ENCODE results near the gene PAK4. TPM values are rescaled to one million over a fixed set of nuclear protein-coding genes. Genes with fewer than 3 reads are reported as not detected.

Gene PAK4
- total and polyA plus RNA-seq, 12 donors: 7.2 to 61.0 (median 23.8) TPM

DNA sequence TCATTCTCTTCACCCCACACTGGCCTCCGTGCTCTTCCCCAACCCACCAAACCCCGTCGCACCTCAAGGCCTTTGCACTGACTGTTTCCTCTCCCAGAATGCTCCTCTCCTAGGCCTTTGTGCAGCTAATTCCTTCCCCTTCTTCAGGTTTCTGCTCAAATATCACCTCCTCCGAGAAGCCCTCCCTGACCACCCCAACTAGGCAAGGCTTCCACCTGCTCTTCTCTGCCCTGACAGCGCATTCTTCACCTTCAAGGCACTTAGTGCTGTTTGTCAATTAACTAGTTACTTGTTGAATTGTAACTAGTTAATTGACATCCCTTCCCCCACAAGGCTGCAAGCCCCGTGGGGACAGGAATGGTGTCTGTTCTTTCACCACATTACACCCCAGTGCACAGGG lies 63.4 kb downstream of the PAK4 start:
- DNase-seq: no peak
- WGBS, 4 donors: 50 to 60% (median 55%) methylated on average over 6 of the region's 6 CpGs
- Histone ChIP-seq H3K36me3 (replicated peaks in 1 of 2) (no peaks in the 10 kb centered on the region), H3K4me3 (no peak overlapping the region), H3K4me1 (replicated peaks in 1 of 2) (no peaks in the 10 kb centered on the region), H3K27ac (no peak overlapping the region), H3K27me3 (no peaks in the 10 kb centered on the region), H3K9me3 (replicated peaks in 1 of 3) (no peaks in the 10 kb centered on the region)
- TF ChIP-seq, protein P1, sequence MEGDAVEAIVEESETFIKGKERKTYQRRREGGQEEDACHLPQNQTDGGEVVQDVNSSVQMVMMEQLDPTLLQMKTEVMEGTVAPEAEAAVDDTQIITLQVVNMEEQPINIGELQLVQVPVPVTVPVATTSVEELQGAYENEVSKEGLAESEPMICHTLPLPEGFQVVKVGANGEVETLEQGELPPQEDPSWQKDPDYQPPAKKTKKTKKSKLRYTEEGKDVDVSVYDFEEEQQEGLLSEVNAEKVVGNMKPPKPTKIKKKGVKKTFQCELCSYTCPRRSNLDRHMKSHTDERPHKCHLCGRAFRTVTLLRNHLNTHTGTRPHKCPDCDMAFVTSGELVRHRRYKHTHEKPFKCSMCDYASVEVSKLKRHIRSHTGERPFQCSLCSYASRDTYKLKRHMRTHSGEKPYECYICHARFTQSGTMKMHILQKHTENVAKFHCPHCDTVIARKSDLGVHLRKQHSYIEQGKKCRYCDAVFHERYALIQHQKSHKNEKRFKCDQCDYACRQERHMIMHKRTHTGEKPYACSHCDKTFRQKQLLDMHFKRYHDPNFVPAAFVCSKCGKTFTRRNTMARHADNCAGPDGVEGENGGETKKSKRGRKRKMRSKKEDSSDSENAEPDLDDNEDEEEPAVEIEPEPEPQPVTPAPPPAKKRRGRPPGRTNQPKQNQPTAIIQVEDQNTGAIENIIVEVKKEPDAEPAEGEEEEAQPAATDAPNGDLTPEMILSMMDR (IDR thresholded peaks at IDR 0.05): no peak
- TF ChIP-seq POLR2A (IDR thresholded peaks at IDR 0.05): no peak
- intact Hi-C loops (cut with DNase I): loop anchor here (5.0 kb wide), 2 partner anchors 62 to 67 kb away; partner anchors contain the start of gene PAK4 (in 1 of the 2)

DNA sequence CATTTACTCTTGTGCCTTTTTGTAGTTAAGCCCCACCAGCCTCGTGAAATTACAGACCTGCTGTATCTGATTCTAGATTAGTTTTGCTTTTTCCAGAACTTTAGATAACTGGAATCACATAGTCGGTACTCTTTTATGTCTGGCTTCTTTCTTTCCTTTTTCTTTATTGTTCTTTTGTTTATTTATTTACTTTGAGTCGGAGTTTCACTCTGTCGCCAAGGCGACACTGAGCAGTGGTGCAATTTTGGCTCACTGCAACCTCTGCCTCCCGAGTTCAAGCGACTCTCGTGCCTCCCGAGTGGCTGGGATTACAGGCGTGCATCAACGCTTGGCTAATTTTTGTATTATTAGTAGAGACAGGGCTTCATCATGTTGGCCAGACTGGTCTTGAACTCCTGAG lies 65.2 kb downstream of the PAK4 start:
- no peak for DNase-seq
- Histone ChIP-seq H3K27ac (no peak overlapping the region), H3K27me3 (peaks cover 5% of the 10 kb centered on the region), H3K9me3 (replicated peaks in 1 of 3) (no peaks in the 10 kb centered on the region), H3K4me3 (no peak overlapping the region), H3K36me3 (replicated peaks in 1 of 2) (no peaks in the 10 kb centered on the region), H3K4me1 (replicated peaks in 1 of 2) (no peaks in the 10 kb centered on the region)
- 62 to 72% (median 69%) methylated on average over 11 of the region's 11 CpGs for WGBS, 4 donors
- TF ChIP-seq, protein P1 (IDR thresholded peaks at IDR 0.05): no peak
- no peak for TF ChIP-seq POLR2A (IDR thresholded peaks at IDR 0.05)
- intact Hi-C loops (cut with DNase I): no loop called here

DNA sequence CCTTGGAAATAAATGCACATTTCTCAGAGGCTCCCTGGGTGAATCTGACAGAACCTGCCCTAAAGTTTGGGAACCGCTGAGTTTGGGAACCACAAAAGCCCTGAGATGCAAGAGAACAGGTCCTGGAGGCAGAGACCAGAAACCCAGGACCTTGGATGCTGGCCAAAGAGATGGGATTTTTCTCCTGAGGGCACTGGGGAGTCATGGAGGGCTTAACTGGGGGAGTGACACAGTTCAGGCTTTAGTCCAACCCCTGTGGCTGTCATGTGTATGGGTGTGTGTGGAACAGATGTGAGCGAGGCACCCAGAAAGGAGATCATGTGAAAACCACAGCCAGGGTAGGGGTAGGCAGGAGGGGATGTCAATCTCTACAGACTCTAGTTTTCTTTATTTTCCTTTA lies 67.3 kb downstream of the PAK4 start:
- TF ChIP-seq, protein P1 (IDR thresholded peaks at IDR 0.05): no peak
- no peak for TF ChIP-seq POLR2A (IDR thresholded peaks at IDR 0.05)
- H3K27ac ChIP-seq: no peak overlapping the region
- H3K36me3 ChIP-seq (replicated peaks in 1 of 2): no peaks in the 10 kb centered on the region
- no peak for DNase-seq
- H3K4me1 ChIP-seq (replicated peaks in 1 of 2): no peaks in the 10 kb centered on the region
- no peaks in the 10 kb centered on the region for H3K9me3 ChIP-seq (replicated peaks in 1 of 3)
- no peak overlapping the region for H3K4me3 ChIP-seq
- H3K27me3 ChIP-seq: peaks cover 21% of the 10 kb centered on the region
- intact Hi-C loops (cut with DNase I): no loop called here
- WGBS, 4 donors: 85 to 100% (median 93%) methylated on average over 2 of the region's 2 CpGs

DNA sequence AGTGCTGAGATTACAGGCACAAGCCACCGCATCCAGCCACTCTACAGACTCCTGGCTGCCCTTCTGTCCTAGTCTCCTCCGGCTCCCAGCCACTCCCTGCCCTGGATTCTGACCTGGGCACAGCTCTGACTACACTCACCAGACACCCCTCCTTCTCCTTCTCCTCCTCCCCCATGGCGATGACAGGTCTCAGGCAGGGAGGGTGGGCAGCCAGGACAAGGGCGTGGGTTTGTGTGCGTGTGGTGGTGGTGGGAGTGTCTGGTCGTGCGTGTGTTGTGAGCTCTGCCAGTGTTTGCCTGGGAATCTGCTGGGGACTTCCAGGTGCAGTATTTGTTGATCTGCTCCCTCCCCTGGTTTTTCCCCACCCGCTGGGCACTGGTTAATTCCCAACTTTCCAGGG lies 68.2 kb downstream of the PAK4 start:
- 34 to 62% (median 44%) methylated on average over 7 to 8 of the region's 8 CpGs for WGBS, 4 donors
- TF ChIP-seq POLR2A (IDR thresholded peaks at IDR 0.05): no peak
- TF ChIP-seq, protein P1 (IDR thresholded peaks at IDR 0.05): no peak
- intact Hi-C loops (cut with DNase I): no loop called here

More for the DNA sequence above, 68.2 kb downstream of the PAK4 start:
- H3K27ac ChIP-seq: no peak overlapping the region
- no peaks in the 10 kb centered on the region for H3K36me3 ChIP-seq (replicated peaks in 1 of 2)
- H3K27me3 ChIP-seq: peaks cover 30% of the 10 kb centered on the region
- DNase-seq: peak in 1 of 7 donors; percentile 13
- no peaks in the 10 kb centered on the region for H3K9me3 ChIP-seq (replicated peaks in 1 of 3)
- H3K4me3 ChIP-seq: no peak overlapping the region
- H3K4me1 ChIP-seq (replicated peaks in 1 of 2): no peaks in the 10 kb centered on the region
